Endodermal cell (in vitro differentiated cells): Measurements from ENCODE around the gene DNAH11. TPM values are rescaled to one million over a fixed set of nuclear protein-coding genes. Genes with fewer than 3 reads are reported as not detected.

Source experiments
- DNase-seq: peaks from one replicate; pipeline ENCODE4 v3.0.0-alpha.2; 2017
- H3K27ac ChIP-seq: 2 replicates; pipeline ENCODE4 v1.5.1; 2013; ENCODE audit warnings: mild to moderate bottlenecking, low read depth, low read length, moderate library complexity
- H3K27me3 ChIP-seq: 2 replicates; pipeline ENCODE4 v1.6.1; 2013; ENCODE audit warnings: mild to moderate bottlenecking, low read length, moderate library complexity; ENCODE audit not compliant: insufficient read depth, control insufficient read depth, poor library complexity, severe bottlenecking
- H3K36me3 ChIP-seq: 2 replicates; pipeline ENCODE4 v1.7.0; 2013; ENCODE audit warnings: mild to moderate bottlenecking, low read length, moderate library complexity; ENCODE audit not compliant: control insufficient read depth, insufficient read depth
- H3K4me1 ChIP-seq: one replicate; pipeline ENCODE4 v1.7.0; 2013; ENCODE audit warnings: low read length; ENCODE audit not compliant: control insufficient read depth, insufficient read depth
- H3K4me3 ChIP-seq: 2 replicates; pipeline ENCODE4 v1.5.1; 2013; ENCODE audit warnings: mild to moderate bottlenecking, low read length, moderate library complexity
- H3K9ac ChIP-seq: 2 replicates; pipeline ENCODE4 v1.6.1; 2013; ENCODE audit warnings: mild to moderate bottlenecking, low read length, moderate library complexity; ENCODE audit not compliant: poor library complexity, severe bottlenecking; ENCODE audit errors: extremely low read depth
- H3K9me3 ChIP-seq: 2 replicates; pipeline ENCODE4 v1.6.1; 2013; ENCODE audit warnings: mild to moderate bottlenecking, low read length, moderate library complexity; ENCODE audit not compliant: control insufficient read depth
- H3K27ac Mint-ChIP-seq: 2 replicates; pipeline ENCODE4 v1.8.0; 2020; ENCODE audit warnings: mixed read lengths
- H3K27me3 Mint-ChIP-seq: 2 replicates; pipeline ENCODE4 v1.8.0; 2021; ENCODE audit warnings: mild to moderate bottlenecking, mixed read lengths; ENCODE audit not compliant: insufficient read depth
- H3K36me3 Mint-ChIP-seq: 2 replicates; pipeline ENCODE4 v1.8.0; 2020; ENCODE audit warnings: low read depth, mixed read lengths
- H3K4me1 Mint-ChIP-seq: 2 replicates; pipeline ENCODE4 v1.8.0; 2020; ENCODE audit warnings: mixed read lengths
- H3K4me3 Mint-ChIP-seq: 2 replicates; pipeline ENCODE4 v1.8.0; 2020; ENCODE audit warnings: mild to moderate bottlenecking, moderate library complexity, mixed read lengths
- H3K9me3 Mint-ChIP-seq: 2 replicates; pipeline ENCODE4 v1.8.0; 2020; ENCODE audit warnings: mild to moderate bottlenecking, mixed read lengths
- CTCF ChIP-seq: fragments of 200-600 bp; sonication (generic); conservative IDR thresholded peaks from 2 replicates; pipeline ENCODE4 v1.5.0; 2021; ENCODE audit warnings: antibody characterized with exemption, mild to moderate bottlenecking
- WGBS, 2 experiments: methylation state at CpG; one replicate each; pipeline versions ENCODE4 v1.1.5 to v1.1.7; 2013; ENCODE audit warnings: missing lambda C conversion rate in 2 of 2, mixed read lengths in 1 of 2; ENCODE audit not compliant: insufficient coverage in 1 of 2, insufficient read length in 1 of 2; 5-methylcytosine and 5-hydroxymethylcytosine counted together
- total RNA-seq, 2 donors: library from RNA; stranded (reverse); fragmentation: NEBNext Ultra II Directional in 1 of 2; extraction: Animal tissue kit (Norgen Biotek cat#: 25700) in 1 of 2; gene quantifications; 2 replicates in 1 of 2; 3 replicates in 1 of 2; pipeline ENCODE4 v1.2.1, GENCODE V29; 2021

Gene DNAH11
- total RNA-seq, 2 donors from 2014 or later: 0.80 to 0.99 TPM

- no peaks in the 10 kb centered on the region for H3K4me1 ChIP-seq
- Mint-ChIP-seq H3K4me1 (no peaks in the 10 kb centered on the region), H3K9me3 (no peaks in the 10 kb centered on the region), H3K27ac (no peak overlapping the region), H3K27me3 (no peaks in the 10 kb centered on the region), H3K36me3 (no peaks in the 10 kb centered on the region), H3K4me3 (no peak overlapping the region)
- H3K27me3 ChIP-seq: no peaks in the 10 kb centered on the region
- H3K9ac ChIP-seq: no peak overlapping the region
- 93% methylated on average over 6 to 7 of the region's 7 CpGs for WGBS, 2 experiments
- no peaks in the 10 kb centered on the region for H3K9me3 ChIP-seq
- no peaks in the 10 kb centered on the region for H3K36me3 ChIP-seq
- H3K27ac ChIP-seq: no peak overlapping the region
- no peak for TF ChIP-seq CTCF
- DNase-seq: no peak
- H3K4me3 ChIP-seq: no peak overlapping the region
Observed at GRCh38 chr7:21884496-21884895, 341.7 kb downstream of the DNAH11 start.

DNA sequence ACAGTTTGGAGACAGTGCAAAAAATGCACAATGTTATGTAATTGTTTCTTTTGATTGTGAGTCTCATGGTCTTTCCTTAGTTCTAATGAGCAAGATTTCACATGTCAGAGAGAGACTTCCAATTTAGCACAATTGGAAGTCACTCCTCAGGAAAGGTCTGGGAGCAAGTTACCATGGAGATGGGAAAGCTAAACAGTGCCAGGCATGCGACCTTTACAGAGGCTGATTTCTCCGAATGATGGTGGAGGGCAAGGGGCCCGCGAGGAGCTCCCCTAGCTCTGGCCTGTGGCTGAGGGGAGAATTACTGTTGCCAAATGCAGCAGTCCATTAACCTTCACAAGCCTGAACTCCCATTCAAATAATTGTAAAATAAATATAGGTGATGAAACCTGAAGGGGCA, 343.6 kb downstream of the DNAH11 start:
- Mint-ChIP-seq H3K27ac (no peak overlapping the region), H3K36me3 (no peaks in the 10 kb centered on the region), H3K4me3 (no peak overlapping the region), H3K27me3 (no peaks in the 10 kb centered on the region), H3K4me1 (no peaks in the 10 kb centered on the region), H3K9me3 (no peaks in the 10 kb centered on the region)
- no peak for TF ChIP-seq CTCF
- Histone ChIP-seq H3K27ac (no peak overlapping the region), H3K27me3 (no peaks in the 10 kb centered on the region), H3K4me1 (no peaks in the 10 kb centered on the region), H3K4me3 (no peak overlapping the region), H3K9ac (no peak overlapping the region), H3K36me3 (no peaks in the 10 kb centered on the region), H3K9me3 (no peaks in the 10 kb centered on the region)
- 33 to 68% methylated on average over 1 to 4 of the region's 4 CpGs for WGBS, 2 experiments
- DNase-seq: no peak

DNA sequence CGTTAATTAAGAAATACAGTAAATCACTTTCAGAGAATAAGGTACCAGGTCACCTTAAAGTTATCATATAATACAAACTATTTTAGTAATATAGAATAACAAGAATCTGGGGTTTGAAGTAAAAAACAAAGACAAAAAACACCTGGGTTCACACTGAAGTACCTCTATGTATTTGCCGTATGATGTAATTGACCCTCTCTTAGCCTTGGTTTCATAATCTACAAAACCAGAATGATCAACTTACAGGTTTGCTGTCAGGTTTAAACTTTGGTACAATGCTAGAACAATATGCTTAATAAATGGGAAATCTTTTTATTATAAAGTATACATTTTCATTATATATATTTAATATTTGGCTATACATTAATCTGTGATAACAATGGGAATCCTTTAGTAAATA, 344.5 kb downstream of the DNAH11 start:
- no peaks in the 10 kb centered on the region for H3K36me3 Mint-ChIP-seq
- H3K27ac ChIP-seq: no peak overlapping the region
- no peak for DNase-seq
- H3K36me3 ChIP-seq: no peaks in the 10 kb centered on the region
- no peaks in the 10 kb centered on the region for H3K27me3 ChIP-seq
- H3K4me3 Mint-ChIP-seq: no peak overlapping the region
- H3K9ac ChIP-seq: no peak overlapping the region
- no peaks in the 10 kb centered on the region for H3K9me3 ChIP-seq
- H3K4me1 ChIP-seq: no peaks in the 10 kb centered on the region
- 100% methylated on average over 2 of the region's 2 CpGs; no CpG with 5 or more reads in 1 of the 2 experiments for WGBS, 2 experiments
- H3K27me3 Mint-ChIP-seq: no peaks in the 10 kb centered on the region
- TF ChIP-seq CTCF: no peak
- H3K9me3 Mint-ChIP-seq: no peaks in the 10 kb centered on the region
- no peaks in the 10 kb centered on the region for H3K4me1 Mint-ChIP-seq
- H3K27ac Mint-ChIP-seq: no peak overlapping the region
- H3K4me3 ChIP-seq: no peak overlapping the region
